HG02938 (cell line): ENCODE measurements around the gene DBNDD2.
A peak's percentile ranks its signal among the peaks of the same experiment; 100 is the strongest.

ENCODE experiments used
- ATAC-seq: cut with Tn5 transposase; IDR thresholded peaks from one replicate; pipeline ENCODE4 v1.9.1; 2021; ENCODE audit warnings: mild to moderate bottlenecking, moderate library complexity; ENCODE audit not compliant: unreplicated experiment

Gene DBNDD2

GRCh38 chr20:45407783-45408645 lies at the start of gene DBNDD2:
Gene DBNDD2, plus strand, starts transcription at chr20:45408289. Its CDS starts 179 bp downstream, at chr20:45408468.
- ATAC-seq, result no peak

- no peak for ATAC-seq
Measured at GRCh38 chr20:45359069-45359405, 49.1 kb upstream of the DBNDD2 start.

GRCh38 chr20:45359406-45360148 lies 48.5 kb upstream of the DBNDD2 start:
- ATAC-seq, result no peak

GRCh38 chr20:45361793-45362192 lies 46.3 kb upstream of the DBNDD2 start:
- ATAC-seq, result no peak

- peak; percentile 80 for ATAC-seq
Measured at GRCh38 chr20:45362804-45363610, 45.1 kb upstream of the DBNDD2 start, which contains the start of gene SYS1. Gene SYS1, plus strand, starts transcription at chr20:45363156. Its CDS starts 376 bp downstream, at chr20:45363532.

GRCh38 chr20:45363611-45364492 lies 44.2 kb upstream of the DBNDD2 start:
- no peak for ATAC-seq

- no peak for ATAC-seq
Measured at GRCh38 chr20:45365444-45365970, 42.6 kb upstream of the DBNDD2 start.

GRCh38 chr20:45366192-45366591 lies 41.9 kb upstream of the DBNDD2 start:
- no peak for ATAC-seq

GRCh38 chr20:45366631-45367030 lies 41.5 kb upstream of the DBNDD2 start:
- ATAC-seq, result no peak

GRCh38 chr20:45367126-45367525 lies 41.0 kb upstream of the DBNDD2 start:
- ATAC-seq, result no peak

- ATAC-seq, result peak; percentile 79
Measured at GRCh38 chr20:45368221-45368980, 39.7 kb upstream of the DBNDD2 start.

- no peak for ATAC-seq
Measured at GRCh38 chr20:45370571-45371160, 37.4 kb upstream of the DBNDD2 start.

GRCh38 chr20:45372241-45372640 lies 35.8 kb upstream of the DBNDD2 start:
- ATAC-seq, result no peak

- no peak for ATAC-seq
Measured at GRCh38 chr20:45372646-45373352, 35.3 kb upstream of the DBNDD2 start.

- peak; percentile 69 for ATAC-seq
Measured at GRCh38 chr20:45373353-45374100, 34.6 kb upstream of the DBNDD2 start.

- ATAC-seq, result no peak
Measured at GRCh38 chr20:45374101-45374467, 34.0 kb upstream of the DBNDD2 start.

- ATAC-seq, result no peak
Measured at GRCh38 chr20:45374966-45375365, 33.1 kb upstream of the DBNDD2 start.

- no peak for ATAC-seq
Measured at GRCh38 chr20:45377269-45377668, 30.8 kb upstream of the DBNDD2 start.
